HCT116 (cell line): Measurements from ENCODE around the gene TRO. TPM values are rescaled to one million over a fixed set of nuclear protein-coding genes. Genes with fewer than 3 reads are reported as not detected.

Source experiments
- ATAC-seq: fragments of 200-7000 bp; cut with Tn5 transposase; 2 replicates; pipeline ENCODE4 v1.9.1; 2020; ENCODE audit warnings: mild to moderate bottlenecking, moderate library complexity
- BruUV-seq: library from RNA; stranded (reverse); fragments of 400-500 nt; replicated peaks from 2 replicates; lab custom pipeline; 2021; lab: Mats Ljungman, UMichigan
- CTCF ChIA-PET: fragments of 300-600 bp; sonication (Branson Sonifier 250); formaldehyde crosslinking; loops from one replicate; lab custom pipeline; 2021; ENCODE audit warnings: antibody characterized with exemption; lab: Charles Lee
- POLR2A ChIA-PET: fragments of 300-600, 350-600 bp; sonication (Branson Sonifier 250); formaldehyde crosslinking; loops from one replicate; lab custom pipeline; 2021; ENCODE audit warnings: antibody characterized with exemption; lab: Charles Lee
- RAD21 ChIA-PET, 2 experiments: fragments of 300-600 bp; sonication (Branson Sonifier 250); formaldehyde crosslinking; loops; one replicate each; lab custom pipeline; 2023; ENCODE audit warnings: low total read pairs in 2 of 2; ENCODE audit not compliant: uncharacterized antibody in 2 of 2, unreplicated experiment in 2 of 2, low non-redundant PET in 1 of 2; lab: Charles Lee
- DNase-seq: peaks from one replicate; pipeline ENCODE4 v3.0.0-alpha.2; 2010; ENCODE audit warnings: low read depth, low spot score
- H2AFZ ChIP-seq: fragments of 200-600 bp; shearing (Covaris generic), sonication (generic); 2 replicates; pipeline ENCODE4 v1.6.1; 2017; ENCODE audit warnings: low read depth, mixed run types, mixed read lengths, antibody characterized with exemption, low read length; ENCODE audit not compliant: poor library complexity, severe bottlenecking
- H3K27ac ChIP-seq: 2 replicates; pipeline ENCODE4 v1.5.1; 2012; ENCODE audit warnings: low read depth, low read length
- H3K27me3 ChIP-seq: fragments of 200-600 bp; sonication (generic); 2 replicates; pipeline ENCODE4 v1.6.1; 2016; ENCODE audit warnings: mixed run types, low read length, mixed read lengths; ENCODE audit not compliant: insufficient read depth
- H3K36me3 ChIP-seq, 2 experiments: fragments of 200-500 bp in 1 of 2; fragments of 200-600 bp in 1 of 2; sonication (Bioruptor generic) in 1 of 2; sonication (generic) in 1 of 2; 2 replicates each; pipeline versions ENCODE4 v1.5.1 to v1.6.1; 2014 to 2016; ENCODE audit warnings: low read length in 2 of 2, inconsistent platforms in 1 of 2, mixed read lengths in 1 of 2, mixed run types in 1 of 2; ENCODE audit not compliant: insufficient read depth in 2 of 2, control insufficient read depth in 1 of 2
- H3K4me1 ChIP-seq, 2 experiments: fragments of 200-600 bp in 1 of 2; sonication (generic) in 1 of 2; 2 replicates each; pipeline versions ENCODE4 v1.5.1 to v1.6.1; 2012 to 2017; ENCODE audit warnings: low read length in 2 of 2, inconsistent platforms in 1 of 2, mild to moderate bottlenecking in 1 of 2, mixed read lengths in 1 of 2, mixed run types in 1 of 2, moderate library complexity in 1 of 2; ENCODE audit not compliant: insufficient read depth in 2 of 2, control insufficient read depth in 1 of 2
- H3K4me2 ChIP-seq: fragments of 200-600 bp; sonication (generic); 2 replicates; pipeline ENCODE4 v1.6.1; 2017; ENCODE audit warnings: mixed run types, low read length, mixed read lengths
- H3K4me3 ChIP-seq, 2 experiments: fragments of 200-600 bp in 1 of 2; sonication (generic) in 1 of 2; replicated peaks in 1 of 2; 2 replicates each; pipeline ENCODE4 v1.5.1; 2011 to 2016; ENCODE audit warnings: low read length in 2 of 2, control low read depth in 1 of 2, low read depth in 1 of 2, mild to moderate bottlenecking in 1 of 2, mixed read lengths in 1 of 2, mixed run types in 1 of 2
- H3K79me2 ChIP-seq: fragments of 200-600 bp; sonication (generic); 2 replicates; pipeline ENCODE4 v1.6.1; 2017; ENCODE audit warnings: mild to moderate bottlenecking, mixed run types, low read length, moderate library complexity, mixed read lengths; ENCODE audit not compliant: insufficient read depth
- H3K9ac ChIP-seq: fragments of 200-600 bp; sonication (generic); 2 replicates; pipeline ENCODE4 v1.6.1; 2016; ENCODE audit warnings: low read length, mixed read lengths
- H3K9me2 ChIP-seq: fragments of 200-600 bp; sonication (generic), shearing (Covaris generic); 2 replicates; pipeline ENCODE4 v1.6.1; 2017; ENCODE audit warnings: mixed run types, mild to moderate bottlenecking, moderate library complexity; ENCODE audit not compliant: insufficient read depth
- H3K9me3 ChIP-seq, 2 experiments: fragments of 200-500 bp in 1 of 2; fragments of 200-600 bp in 1 of 2; sonication (Bioruptor generic) in 1 of 2; sonication (generic) in 1 of 2; 2 replicates each; pipeline ENCODE4 v1.6.1; 2014 to 2017; ENCODE audit warnings: low read length in 2 of 2, mixed read lengths in 2 of 2, inconsistent platforms in 1 of 2, low read depth in 1 of 2, mild to moderate bottlenecking in 1 of 2, mixed run types in 1 of 2, moderate library complexity in 1 of 2; ENCODE audit not compliant: control insufficient read depth in 1 of 2, insufficient read depth in 1 of 2
- H4K20me1 ChIP-seq: fragments of 200-600 bp; sonication (generic), shearing (Covaris generic); 2 replicates; pipeline ENCODE4 v1.6.1; 2017; ENCODE audit warnings: mixed run types, mild to moderate bottlenecking, moderate library complexity; ENCODE audit not compliant: insufficient read depth
- EGR1 ChIP-seq: IDR thresholded peaks from 2 replicates; pipeline ENCODE4 v1.6.1; 2012; ENCODE audit warnings: low read depth
- ELF1 ChIP-seq: IDR thresholded peaks from 2 replicates; pipeline ENCODE4 v1.6.1; 2012; ENCODE audit warnings: low read depth, borderline replicate concordance
- EZH2phosphoT487 ChIP-seq: fragments of 200-600 bp; IDR thresholded peaks from 2 replicates; pipeline ENCODE4 v1.6.1; 2018; ENCODE audit warnings: antibody characterized with exemption, borderline replicate concordance
- FOSL1 ChIP-seq: IDR thresholded peaks from 2 replicates; pipeline ENCODE4 v1.6.1; 2012; ENCODE audit warnings: low read depth
- JUND ChIP-seq: IDR thresholded peaks from 2 replicates; pipeline ENCODE4 v1.6.1; 2012
- POLR2AphosphoS5 ChIP-seq: IDR thresholded peaks from 2 replicates; pipeline ENCODE4 v1.6.1; 2011; ENCODE audit warnings: mild to moderate bottlenecking, low read depth, low read length, moderate library complexity
- RAD21 ChIP-seq: IDR thresholded peaks from 2 replicates; pipeline ENCODE4 v1.6.1; 2012; ENCODE audit warnings: low read depth, mild to moderate bottlenecking
- SIN3A ChIP-seq: IDR thresholded peaks from 2 replicates; pipeline ENCODE4 v1.6.1; 2012; ENCODE audit warnings: low read depth
- SP1 ChIP-seq: IDR thresholded peaks from 2 replicates; pipeline ENCODE4 v1.6.1; 2012; ENCODE audit warnings: low read depth
- TCF7L2 ChIP-seq: IDR thresholded peaks from 2 replicates; pipeline ENCODE4 v1.7.0; 2011; ENCODE audit warnings: borderline replicate concordance, inconsistent platforms; ENCODE audit not compliant: insufficient read depth, insufficient read length; ENCODE audit errors: extremely low read depth
- YY1 ChIP-seq: IDR thresholded peaks from 2 replicates; pipeline ENCODE4 v1.6.1; 2011; ENCODE audit warnings: low read length, low read depth, moderate library complexity, mild to moderate bottlenecking; ENCODE audit not compliant: insufficient replicate concordance; ENCODE audit errors: extremely low read depth
- ZFX ChIP-seq: fragments of 450-650 bp; IDR thresholded peaks from 2 replicates; pipeline ENCODE4 v1.6.1; 2017
- intact Hi-C: fragments of 100-400 bp; cut with micrococcal nuclease; formaldehyde crosslinking; loops from 2 replicates; pipeline ENCODE4 v1.10.0; 2022
- total RNA-seq: library from RNA; stranded (reverse); gene quantifications from one replicate; pipeline ENCODE4 v1.2.1, GENCODE V29; 2021; ENCODE audit not compliant: unreplicated experiment
- TF ChIP-seq, protein P1 (sequence below): IDR thresholded peaks from 2 replicates; pipeline ENCODE4 v1.6.1; 2012
- TF ChIP-seq, protein P2 (sequence below): IDR thresholded peaks from 2 replicates; pipeline ENCODE4 v1.6.1; 2012
- TF ChIP-seq, protein P3 (sequence below), 3 experiments: fragments of 200-600 bp in 1 of 3; sonication (generic) in 1 of 3; IDR thresholded peaks in 2 of 3; conservative IDR thresholded peaks in 1 of 3; 2 replicates each; pipeline ENCODE4 v1.5.1; 2012 to 2017; ENCODE audit warnings: low read depth in 2 of 3, low read length in 2 of 3, antibody characterized with exemption in 1 of 3, borderline replicate concordance in 1 of 3, control low read depth in 1 of 3, mild to moderate bottlenecking in 1 of 3, mixed read lengths in 1 of 3, mixed run types in 1 of 3, moderate library complexity in 1 of 3; ENCODE audit not compliant: insufficient read depth in 1 of 3
- TF ChIP-seq, protein P4 (sequence below): IDR thresholded peaks from 2 replicates; pipeline ENCODE4 v1.6.1; 2012; ENCODE audit warnings: low read depth

TRO gene
- total RNA-seq, 1 experiment from 2014 or later, result 0.25 TPM

DNA sequence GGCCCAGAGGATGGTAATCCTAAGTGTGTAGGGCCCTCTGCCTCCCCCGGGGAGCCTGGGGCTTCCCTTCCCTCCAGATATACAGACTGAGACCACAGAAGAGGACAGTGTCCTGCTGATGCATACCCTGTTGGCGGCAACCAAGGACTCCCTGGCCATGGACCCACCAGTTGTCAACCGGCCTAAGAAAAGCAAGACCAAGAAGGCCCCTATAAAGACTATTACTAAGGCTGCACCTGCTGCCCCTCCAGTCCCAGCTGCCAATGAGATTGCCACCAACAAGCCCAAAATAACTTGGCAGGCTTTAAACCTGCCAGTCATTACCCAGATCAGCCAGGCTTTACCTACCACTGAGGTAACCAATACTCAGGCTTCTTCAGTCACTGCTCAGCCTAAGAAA is 1.9 kb downstream of the TRO start:
- no peaks in the 10 kb centered on the region for H3K9me3 ChIP-seq
- BruUV-seq, result no TSS peak
- ChIA-PET POLR2A (no interaction called here), CTCF (no interaction called here), RAD21 (no interaction called here)
- no peak for ATAC-seq
- no peaks in the 10 kb centered on the region for H3K79me2 ChIP-seq
- H3K9me2 ChIP-seq, result no peaks in the 10 kb centered on the region
- H3K4me1 ChIP-seq, result no peaks in the 10 kb centered on the region
- intact Hi-C loops, result no loop called here
- no peak overlapping the region for H3K27ac ChIP-seq
- no peak for TF ChIP-seq SP1
- TF ChIP-seq, protein P1, sequence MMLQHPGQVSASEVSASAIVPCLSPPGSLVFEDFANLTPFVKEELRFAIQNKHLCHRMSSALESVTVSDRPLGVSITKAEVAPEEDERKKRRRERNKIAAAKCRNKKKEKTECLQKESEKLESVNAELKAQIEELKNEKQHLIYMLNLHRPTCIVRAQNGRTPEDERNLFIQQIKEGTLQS, result no peak
- no peak for TF ChIP-seq POLR2AphosphoS5
- TF ChIP-seq, protein P2, sequence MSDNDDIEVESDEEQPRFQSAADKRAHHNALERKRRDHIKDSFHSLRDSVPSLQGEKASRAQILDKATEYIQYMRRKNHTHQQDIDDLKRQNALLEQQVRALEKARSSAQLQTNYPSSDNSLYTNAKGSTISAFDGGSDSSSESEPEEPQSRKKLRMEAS, result no peak
- no peak for TF ChIP-seq RAD21
- TF ChIP-seq TCF7L2, result no peak
- H3K9ac ChIP-seq, result no peak overlapping the region
- no peaks in the 10 kb centered on the region for H4K20me1 ChIP-seq
- H3K36me3 ChIP-seq, result no peaks in the 10 kb centered on the region
- no peaks in the 10 kb centered on the region for H3K27me3 ChIP-seq
- no peak for DNase-seq
- H3K4me3 ChIP-seq, result no peak overlapping the region
- no peak overlapping the region for H2AFZ ChIP-seq
- H3K4me2 ChIP-seq, result no peak overlapping the region

DNA sequence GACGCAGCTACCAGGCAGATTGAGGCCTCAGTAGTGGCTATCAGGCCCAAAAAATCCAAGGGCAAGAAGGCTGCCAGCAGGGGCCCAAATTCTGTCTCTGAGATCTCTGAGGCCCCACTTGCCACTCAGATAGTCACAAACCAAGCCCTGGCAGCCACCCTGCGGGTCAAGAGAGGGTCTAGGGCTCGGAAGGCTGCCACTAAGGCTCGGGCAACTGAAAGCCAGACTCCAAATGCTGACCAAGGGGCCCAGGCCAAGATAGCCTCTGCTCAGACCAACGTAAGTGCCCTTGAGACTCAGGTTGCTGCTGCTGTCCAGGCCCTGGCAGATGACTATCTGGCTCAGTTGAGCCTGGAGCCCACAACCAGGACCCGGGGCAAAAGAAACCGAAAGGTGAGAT is 2.8 kb downstream of the TRO start:
- no peak for DNase-seq
- no TSS peak for BruUV-seq
- Histone ChIP-seq H3K9ac (no peak overlapping the region), H3K4me3 (no peak overlapping the region), H3K36me3 (no peaks in the 10 kb centered on the region), H3K79me2 (no peaks in the 10 kb centered on the region), H3K27ac (no peak overlapping the region), H4K20me1 (no peaks in the 10 kb centered on the region), H2AFZ (no peak overlapping the region), H3K9me2 (no peaks in the 10 kb centered on the region), H3K4me2 (no peak overlapping the region), H3K4me1 (no peaks in the 10 kb centered on the region), H3K27me3 (no peaks in the 10 kb centered on the region), H3K9me3 (no peaks in the 10 kb centered on the region)
- ChIA-PET POLR2A (no interaction called here), RAD21 (no interaction called here), CTCF (no interaction called here)
- intact Hi-C loops, result no loop called here
- no peak for ATAC-seq
- TF ChIP-seq ELF1 (no peak), EGR1 (no peak), FOSL1 (no peak), EZH2phosphoT487 (no peak), SIN3A (no peak), ZFX (no peak), YY1 (no peak), JUND (no peak)
- TF ChIP-seq, protein P1, result no peak
- TF ChIP-seq, protein P3, sequence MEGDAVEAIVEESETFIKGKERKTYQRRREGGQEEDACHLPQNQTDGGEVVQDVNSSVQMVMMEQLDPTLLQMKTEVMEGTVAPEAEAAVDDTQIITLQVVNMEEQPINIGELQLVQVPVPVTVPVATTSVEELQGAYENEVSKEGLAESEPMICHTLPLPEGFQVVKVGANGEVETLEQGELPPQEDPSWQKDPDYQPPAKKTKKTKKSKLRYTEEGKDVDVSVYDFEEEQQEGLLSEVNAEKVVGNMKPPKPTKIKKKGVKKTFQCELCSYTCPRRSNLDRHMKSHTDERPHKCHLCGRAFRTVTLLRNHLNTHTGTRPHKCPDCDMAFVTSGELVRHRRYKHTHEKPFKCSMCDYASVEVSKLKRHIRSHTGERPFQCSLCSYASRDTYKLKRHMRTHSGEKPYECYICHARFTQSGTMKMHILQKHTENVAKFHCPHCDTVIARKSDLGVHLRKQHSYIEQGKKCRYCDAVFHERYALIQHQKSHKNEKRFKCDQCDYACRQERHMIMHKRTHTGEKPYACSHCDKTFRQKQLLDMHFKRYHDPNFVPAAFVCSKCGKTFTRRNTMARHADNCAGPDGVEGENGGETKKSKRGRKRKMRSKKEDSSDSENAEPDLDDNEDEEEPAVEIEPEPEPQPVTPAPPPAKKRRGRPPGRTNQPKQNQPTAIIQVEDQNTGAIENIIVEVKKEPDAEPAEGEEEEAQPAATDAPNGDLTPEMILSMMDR (IDR thresholded peaks at IDR 0.05 in 2 of 3, conservative IDR thresholded peaks at IDR 0.05 in 1 of 3; ENCODE audit: borderline replicate concordance in 1 of 3, insufficient read depth in 1 of 3, low read depth in 2 of 3, low read length in 2 of 3), result no peak
- TF ChIP-seq, protein P4, sequence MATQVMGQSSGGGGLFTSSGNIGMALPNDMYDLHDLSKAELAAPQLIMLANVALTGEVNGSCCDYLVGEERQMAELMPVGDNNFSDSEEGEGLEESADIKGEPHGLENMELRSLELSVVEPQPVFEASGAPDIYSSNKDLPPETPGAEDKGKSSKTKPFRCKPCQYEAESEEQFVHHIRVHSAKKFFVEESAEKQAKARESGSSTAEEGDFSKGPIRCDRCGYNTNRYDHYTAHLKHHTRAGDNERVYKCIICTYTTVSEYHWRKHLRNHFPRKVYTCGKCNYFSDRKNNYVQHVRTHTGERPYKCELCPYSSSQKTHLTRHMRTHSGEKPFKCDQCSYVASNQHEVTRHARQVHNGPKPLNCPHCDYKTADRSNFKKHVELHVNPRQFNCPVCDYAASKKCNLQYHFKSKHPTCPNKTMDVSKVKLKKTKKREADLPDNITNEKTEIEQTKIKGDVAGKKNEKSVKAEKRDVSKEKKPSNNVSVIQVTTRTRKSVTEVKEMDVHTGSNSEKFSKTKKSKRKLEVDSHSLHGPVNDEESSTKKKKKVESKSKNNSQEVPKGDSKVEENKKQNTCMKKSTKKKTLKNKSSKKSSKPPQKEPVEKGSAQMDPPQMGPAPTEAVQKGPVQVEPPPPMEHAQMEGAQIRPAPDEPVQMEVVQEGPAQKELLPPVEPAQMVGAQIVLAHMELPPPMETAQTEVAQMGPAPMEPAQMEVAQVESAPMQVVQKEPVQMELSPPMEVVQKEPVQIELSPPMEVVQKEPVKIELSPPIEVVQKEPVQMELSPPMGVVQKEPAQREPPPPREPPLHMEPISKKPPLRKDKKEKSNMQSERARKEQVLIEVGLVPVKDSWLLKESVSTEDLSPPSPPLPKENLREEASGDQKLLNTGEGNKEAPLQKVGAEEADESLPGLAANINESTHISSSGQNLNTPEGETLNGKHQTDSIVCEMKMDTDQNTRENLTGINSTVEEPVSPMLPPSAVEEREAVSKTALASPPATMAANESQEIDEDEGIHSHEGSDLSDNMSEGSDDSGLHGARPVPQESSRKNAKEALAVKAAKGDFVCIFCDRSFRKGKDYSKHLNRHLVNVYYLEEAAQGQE, result no peak
